MCF 10A (cell line): ENCODE measurements around the gene NDUFAF4. TPM values are rescaled to one million over a fixed set of nuclear protein-coding genes. Genes with fewer than 3 reads are reported as not detected.

ENCODE experiments used
- BruUV-seq: library from RNA; stranded (reverse); fragments of 400-500 nt; replicated peaks from 2 replicates; lab custom pipeline; 2021; lab: Mats Ljungman, UMichigan
- CTCF ChIA-PET: fragments of 300-600 bp; sonication (Branson Sonifier 250); formaldehyde crosslinking; extraction: SDS; loops from one replicate; lab custom pipeline; 2021; ENCODE audit warnings: antibody characterized with exemption, inconsistent platforms; lab: Yijun Ruan, JAX
- POLR2A ChIA-PET: fragments of 300-600, 350-650 bp; sonication (Branson Sonifier 250); formaldehyde crosslinking; extraction: SDS; loops from one replicate; lab custom pipeline; 2020; ENCODE audit warnings: antibody characterized with exemption, inconsistent platforms; lab: Yijun Ruan, JAX
- DNase-seq: peaks from one replicate; pipeline ENCODE4 v3.0.0-alpha.2; 2018; ENCODE audit not compliant: unreplicated experiment
- H3K27ac Mint-ChIP-seq: one replicate; pipeline ENCODE4 v1.8.0; 2022; ENCODE audit warnings: mild to moderate bottlenecking, low read depth, mixed read lengths; ENCODE audit not compliant: unreplicated experiment
- H3K27me3 Mint-ChIP-seq: one replicate; pipeline ENCODE4 v1.8.0; 2022; ENCODE audit warnings: mixed read lengths; ENCODE audit not compliant: insufficient read depth, unreplicated experiment
- H3K36me3 Mint-ChIP-seq: one replicate; pipeline ENCODE4 v1.8.0; 2022; ENCODE audit warnings: mild to moderate bottlenecking, moderate library complexity, mixed read lengths; ENCODE audit not compliant: insufficient read depth, unreplicated experiment
- H3K4me1 Mint-ChIP-seq: one replicate; pipeline ENCODE4 v1.8.0; 2022; ENCODE audit warnings: mixed read lengths; ENCODE audit not compliant: insufficient read depth, unreplicated experiment
- H3K4me3 Mint-ChIP-seq: one replicate; pipeline ENCODE4 v1.8.0; 2022; ENCODE audit warnings: mild to moderate bottlenecking, moderate library complexity, mixed read lengths; ENCODE audit not compliant: unreplicated experiment
- H3K9me3 Mint-ChIP-seq: one replicate; pipeline ENCODE4 v1.8.0; 2022; ENCODE audit warnings: mixed read lengths; ENCODE audit not compliant: unreplicated experiment
- intact Hi-C: fragments of 100-400 bp; cut with micrococcal nuclease; formaldehyde crosslinking; loops from 2 replicates; pipeline ENCODE4 v1.14.1; 2022
- total RNA-seq: library from RNA; stranded (reverse); gene quantifications from 2 replicates; pipeline ENCODE4 v1.2.3, GENCODE V29; 2022
- TF ChIP-seq, protein P1 (sequence below): fragments of 200-600 bp; IDR thresholded peaks from one replicate; pipeline ENCODE4 v1.8.0; 2022; ENCODE audit warnings: antibody characterized with exemption, mild to moderate bottlenecking; ENCODE audit not compliant: unreplicated experiment

The NDUFAF4 gene
- total RNA-seq, 1 experiment from 2014 or later = 42.5 TPM

DNA sequence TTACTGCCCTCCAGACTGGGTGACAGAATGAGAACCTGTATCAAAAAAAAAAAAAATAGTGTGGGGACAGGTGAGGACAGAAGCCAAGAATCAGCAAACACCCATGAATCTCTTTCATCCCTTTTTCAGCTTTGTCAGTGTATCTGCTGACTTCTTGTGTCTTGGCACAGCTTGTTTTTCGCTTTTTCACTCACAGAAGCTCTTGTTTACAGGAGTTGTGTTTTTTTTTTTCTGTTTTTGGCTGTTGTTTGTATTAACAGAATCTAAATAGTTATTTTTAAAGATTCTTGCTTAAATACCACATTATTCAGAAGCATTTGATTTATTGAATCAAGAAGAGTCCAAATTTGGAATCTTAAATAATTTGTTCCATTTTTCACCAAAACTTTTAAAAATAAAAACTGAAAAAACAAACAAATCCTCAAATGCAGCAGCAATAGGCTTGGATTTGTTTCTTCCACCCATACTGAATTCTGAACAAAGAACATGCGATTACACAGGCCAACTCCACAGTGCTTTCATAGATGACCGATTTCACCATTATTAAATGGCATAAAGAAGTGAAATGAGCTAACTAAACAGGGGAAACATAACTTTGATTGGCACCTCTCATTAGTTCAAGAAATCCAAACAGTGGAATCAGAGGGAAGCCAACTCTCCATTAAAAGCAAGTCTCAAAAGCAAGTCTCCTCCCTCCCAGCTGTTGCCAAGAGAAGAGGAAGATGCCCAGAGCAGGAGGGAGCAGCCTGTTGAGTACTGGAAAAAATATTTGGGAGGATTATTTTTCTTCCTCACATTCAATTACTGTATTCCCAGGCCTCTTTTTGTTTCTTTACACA, 33.3 kb downstream of the NDUFAF4 start:
- intact Hi-C loops = no loop called here
- POLR2A ChIA-PET = no interaction called here
- no peaks in the 10 kb centered on the region for H3K36me3 Mint-ChIP-seq
- H3K27me3 Mint-ChIP-seq = peaks cover 80% of the 10 kb centered on the region
- BruUV-seq = no TSS peak
- H3K4me1 Mint-ChIP-seq = no peaks in the 10 kb centered on the region
- DNase-seq = no peak
- TF ChIP-seq, protein P1, sequence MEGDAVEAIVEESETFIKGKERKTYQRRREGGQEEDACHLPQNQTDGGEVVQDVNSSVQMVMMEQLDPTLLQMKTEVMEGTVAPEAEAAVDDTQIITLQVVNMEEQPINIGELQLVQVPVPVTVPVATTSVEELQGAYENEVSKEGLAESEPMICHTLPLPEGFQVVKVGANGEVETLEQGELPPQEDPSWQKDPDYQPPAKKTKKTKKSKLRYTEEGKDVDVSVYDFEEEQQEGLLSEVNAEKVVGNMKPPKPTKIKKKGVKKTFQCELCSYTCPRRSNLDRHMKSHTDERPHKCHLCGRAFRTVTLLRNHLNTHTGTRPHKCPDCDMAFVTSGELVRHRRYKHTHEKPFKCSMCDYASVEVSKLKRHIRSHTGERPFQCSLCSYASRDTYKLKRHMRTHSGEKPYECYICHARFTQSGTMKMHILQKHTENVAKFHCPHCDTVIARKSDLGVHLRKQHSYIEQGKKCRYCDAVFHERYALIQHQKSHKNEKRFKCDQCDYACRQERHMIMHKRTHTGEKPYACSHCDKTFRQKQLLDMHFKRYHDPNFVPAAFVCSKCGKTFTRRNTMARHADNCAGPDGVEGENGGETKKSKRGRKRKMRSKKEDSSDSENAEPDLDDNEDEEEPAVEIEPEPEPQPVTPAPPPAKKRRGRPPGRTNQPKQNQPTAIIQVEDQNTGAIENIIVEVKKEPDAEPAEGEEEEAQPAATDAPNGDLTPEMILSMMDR = no peak
- no peak overlapping the region for H3K27ac Mint-ChIP-seq
- CTCF ChIA-PET = interaction anchor here (0.7 kb wide), 1 partner anchor 12 kb away, joined by 3 read pairs; no protein-coding TSS in a partner anchor
- no peaks in the 10 kb centered on the region for H3K9me3 Mint-ChIP-seq
- H3K4me3 Mint-ChIP-seq = no peak overlapping the region

DNA sequence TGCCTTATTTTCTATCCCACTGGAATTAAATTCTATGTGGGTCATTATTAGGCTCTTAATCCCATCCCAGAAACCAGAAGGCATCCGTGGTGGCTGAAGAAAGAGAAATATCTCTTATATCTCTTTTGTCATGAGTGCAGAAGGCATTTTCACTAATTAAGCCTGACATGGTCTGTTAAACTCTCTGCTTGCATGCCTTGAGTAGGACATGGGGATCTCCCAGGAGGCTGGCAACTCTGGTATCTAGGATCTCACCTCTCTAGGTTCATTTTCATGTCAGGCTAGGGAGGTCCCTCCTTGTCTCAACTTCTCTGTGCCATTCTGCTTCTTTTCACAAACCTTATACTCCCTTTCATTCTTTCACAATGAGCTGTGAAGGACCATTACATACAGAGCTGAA, 35.1 kb downstream of the NDUFAF4 start:
- intact Hi-C loops = no loop called here
- CTCF ChIA-PET = no interaction called here
- DNase-seq = no peak
- POLR2A ChIA-PET = no interaction called here
- no TSS peak for BruUV-seq
- no peak overlapping the region for H3K4me3 Mint-ChIP-seq
- H3K9me3 Mint-ChIP-seq = no peaks in the 10 kb centered on the region
- H3K4me1 Mint-ChIP-seq = no peaks in the 10 kb centered on the region
- no peak overlapping the region for H3K27ac Mint-ChIP-seq
- TF ChIP-seq, protein P1 = no peak
- H3K27me3 Mint-ChIP-seq = peaks cover 80% of the 10 kb centered on the region
- no peaks in the 10 kb centered on the region for H3K36me3 Mint-ChIP-seq

DNA sequence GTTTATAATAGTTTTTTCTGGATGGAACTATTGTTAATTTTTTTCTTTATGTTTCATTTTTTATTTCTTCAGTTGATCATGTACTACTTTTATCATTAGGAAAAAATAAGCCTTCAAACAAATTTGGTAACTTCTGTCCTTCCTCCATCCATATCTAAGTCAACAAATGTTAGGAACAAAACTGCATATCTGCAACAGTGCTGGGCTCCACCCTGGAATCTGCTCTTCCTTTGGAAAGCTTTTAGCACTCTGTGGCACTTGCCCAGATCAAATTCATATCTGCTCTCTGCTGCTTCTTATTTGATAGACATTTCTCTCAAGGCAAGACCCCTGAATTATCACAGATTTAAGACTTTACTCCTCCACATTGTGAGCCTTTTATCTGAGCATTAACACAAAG, 36.1 kb downstream of the NDUFAF4 start:
- POLR2A ChIA-PET = no interaction called here
- H3K4me3 Mint-ChIP-seq = no peak overlapping the region
- no peaks in the 10 kb centered on the region for H3K4me1 Mint-ChIP-seq
- CTCF ChIA-PET = no interaction called here
- H3K27me3 Mint-ChIP-seq = peaks cover 85% of the 10 kb centered on the region
- no peak for DNase-seq
- no peaks in the 10 kb centered on the region for H3K9me3 Mint-ChIP-seq
- H3K36me3 Mint-ChIP-seq = no peaks in the 10 kb centered on the region
- BruUV-seq = no TSS peak
- no peak overlapping the region for H3K27ac Mint-ChIP-seq
- intact Hi-C loops = no loop called here
- TF ChIP-seq, protein P1 = no peak

DNA sequence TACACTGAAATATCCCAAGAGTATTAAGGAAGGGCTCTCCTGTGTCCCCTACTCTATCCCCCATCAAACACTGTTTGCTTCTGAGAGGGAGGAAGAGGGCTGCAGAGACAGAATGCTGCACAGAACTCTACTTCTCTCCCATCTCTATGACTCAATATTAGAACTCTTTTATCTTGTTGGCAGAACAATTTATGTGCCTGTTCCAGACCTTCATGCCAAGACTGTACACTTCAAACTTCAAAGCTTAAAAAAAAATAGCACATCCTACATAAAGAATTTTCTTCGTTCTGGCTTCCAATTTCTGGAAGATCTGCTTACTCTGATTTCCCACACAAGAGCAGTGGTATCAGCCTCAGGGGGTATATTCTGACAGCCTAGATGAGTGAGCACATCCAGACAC, 40.8 kb downstream of the NDUFAF4 start:
- Mint-ChIP-seq H3K4me3 (no peak overlapping the region), H3K36me3 (no peaks in the 10 kb centered on the region), H3K27me3 (peaks cover 55% of the 10 kb centered on the region), H3K4me1 (no peaks in the 10 kb centered on the region), H3K27ac (no peak overlapping the region), H3K9me3 (no peaks in the 10 kb centered on the region)
- ChIA-PET CTCF (interaction anchor here (0.5 kb wide), 1 partner anchor 97 kb away, joined by 3 read pairs; no protein-coding TSS in a partner anchor), POLR2A (no interaction called here)
- no TSS peak for BruUV-seq
- intact Hi-C loops = no loop called here
- TF ChIP-seq, protein P1 = no peak
- no peak for DNase-seq
